NCI-H82 treated with DMSO at 0.1 percent for 48 hours (cell line): ENCODE data around the gene NPEPPS.
"Not testable (repeated sequence)": the region's sequence is repeated elsewhere in the genome, so short reads cannot be mapped to it uniquely, and the experiment has no call there.

ENCODE experiments used
- DNase-seq: peaks from one replicate; lab custom pipeline; 2025; ENCODE audit not compliant: unreplicated experiment; lab: John Stamatoyannopoulos, UW

The NPEPPS gene

GRCh38 chr17:47560517-47561043 lies 29.7 kb downstream of the NPEPPS start:
- not testable (repeated sequence) for DNase-seq

GRCh38 chr17:47561698-47562405 lies 30.9 kb downstream of the NPEPPS start:
- not testable (repeated sequence) for DNase-seq

- DNase-seq = not testable (repeated sequence)
Observed at GRCh38 chr17:47562406-47562705, 31.4 kb downstream of the NPEPPS start.

GRCh38 chr17:47567261-47567660 lies 36.4 kb downstream of the NPEPPS start:
- not testable (repeated sequence) for DNase-seq

GRCh38 chr17:47572561-47572960 lies 41.7 kb downstream of the NPEPPS start:
- not testable (repeated sequence) for DNase-seq

- not testable (repeated sequence) for DNase-seq
Observed at GRCh38 chr17:47582416-47582815, 51.5 kb downstream of the NPEPPS start.

- not testable (repeated sequence) for DNase-seq
Observed at GRCh38 chr17:47586378-47587055, 55.6 kb downstream of the NPEPPS start.

GRCh38 chr17:47593522-47593921 lies 62.6 kb downstream of the NPEPPS start:
- DNase-seq = not testable (repeated sequence)

GRCh38 chr17:47603830-47604597 lies 73.1 kb downstream of the NPEPPS start:
- DNase-seq = no peak

- no peak for DNase-seq
Observed at GRCh38 chr17:47604598-47604927, 73.7 kb downstream of the NPEPPS start.

- no peak for DNase-seq
Observed at GRCh38 chr17:47605011-47605410, 74.1 kb downstream of the NPEPPS start.

GRCh38 chr17:47607481-47607880 lies 76.6 kb downstream of the NPEPPS start:
- DNase-seq = no peak

GRCh38 chr17:47611372-47612350 lies 80.8 kb downstream of the NPEPPS start:
- DNase-seq = no peak

GRCh38 chr17:47615766-47616424 lies 85.0 kb downstream of the NPEPPS start:
- DNase-seq = no peak

GRCh38 chr17:47618410-47618809 lies 87.5 kb downstream of the NPEPPS start:
- DNase-seq = no peak

GRCh38 chr17:47620503-47621245 lies 89.8 kb downstream of the NPEPPS start:
- no peak for DNase-seq

GRCh38 chr17:47621293-47622179 lies 90.6 kb downstream of the NPEPPS start:
- no peak for DNase-seq

- DNase-seq = no peak
Observed at GRCh38 chr17:47622180-47622549, 91.3 kb downstream of the NPEPPS start.

- no peak for DNase-seq
Observed at GRCh38 chr17:47624727-47625068, 93.8 kb downstream of the NPEPPS start.
